ENCODE results near the gene SMARCA5. TPM values are rescaled to one million over a fixed set of nuclear protein-coding genes. Genes with fewer than 3 reads are reported as not detected.

The SMARCA5 gene
- total and polyA plus RNA-seq, 10 of the 15 experiments (the other 5 are each of a cell fraction or from before 2014, with no cell fraction given): 21.7 to 69.6 (median 37.4) TPM

DNA sequence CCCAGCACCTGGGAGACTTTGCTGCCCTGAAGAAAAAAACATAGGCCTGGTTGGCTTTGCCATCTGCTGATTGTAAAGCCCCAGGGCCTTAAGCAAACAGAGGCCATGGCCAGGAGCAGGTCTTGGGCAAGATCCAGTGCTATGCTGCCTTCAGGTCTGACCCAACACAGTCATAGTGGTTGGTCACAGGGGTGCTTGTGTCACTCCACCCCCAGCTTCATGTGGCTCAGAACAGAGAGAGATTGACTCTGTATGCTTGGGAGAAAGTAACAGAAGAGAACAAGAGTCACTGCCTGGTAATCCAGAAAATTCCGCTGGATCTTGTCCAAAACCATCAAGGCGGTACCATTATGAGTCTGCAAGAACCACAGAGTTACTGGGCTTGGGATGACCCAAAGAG, 24.4 kb upstream of the SMARCA5 start:
- RAD21 ChIA-PET (ENCODE audit: unreplicated experiment): no interaction called here
- POLR2A ChIA-PET: interaction anchor here (0.5 kb wide), 1 partner anchor 15 kb away, joined by 5 read pairs; no protein-coding TSS in a partner anchor
- Histone ChIP-seq H3K27ac (ENCODE audit: control insufficient read depth, insufficient read depth) (no peak overlapping the region), H2AFZ (ENCODE audit: control insufficient read depth, low read depth, low read length) (no peak overlapping the region), H3K27me3 (replicated peaks in 1 of 2; ENCODE audit: control insufficient read depth in 2 of 2, insufficient read depth in 2 of 2, low read length in 1 of 2) (no peaks in the 10 kb centered on the region; a peak in 1 of 4 replicates), H3K4me1 (ENCODE audit: control insufficient read depth, insufficient read depth, low read length) (no peaks in the 10 kb centered on the region), H3K9ac (ENCODE audit: control insufficient read depth, insufficient read depth, low read length) (no peak overlapping the region), H3K9me3 (replicated peaks; ENCODE audit: control insufficient read depth, insufficient read depth, low read length) (no peaks in the 10 kb centered on the region; the same call in 2 of the 3 replicates), H3K36me3 (ENCODE audit: control insufficient read depth in 2 of 2, insufficient read depth in 2 of 2, low read length in 1 of 2) (no peaks in the 10 kb centered on the region), H3K4me3 (no peak overlapping the region), H3K4me2 (ENCODE audit: control insufficient read depth, insufficient read depth) (no peak overlapping the region), H3K79me2 (ENCODE audit: control insufficient read depth, insufficient read depth, low read length) (no peaks in the 10 kb centered on the region), H4K20me1 (ENCODE audit: control insufficient read depth, insufficient read depth) (no peaks in the 10 kb centered on the region)
- SMC1A ChIA-PET (ENCODE audit: uncharacterized antibody, unreplicated experiment): interaction anchor here (1.0 to 1.6 kb wide), 3 partner anchors 11 to 88 kb away, joined by 3 to 4 read pairs (median 3); no protein-coding TSS in a partner anchor
- WGBS (ENCODE audit: insufficient coverage, insufficient replicate concordance, low lambda C conversion rate, missing lambda C conversion rate): 63% methylated on average over 2 of the region's 2 CpGs
- DNase-seq (ENCODE audit: low read depth, low spot score): no peak
- no peak for FAIRE-seq
- CTCF ChIA-PET: interaction anchor here (0.8 to 1.6 kb wide), 4 partner anchors 9 to 282 kb away, joined by 3 to 5 read pairs (median 4); no protein-coding TSS in a partner anchor
- TF ChIP-seq ZNF274 (IDR thresholded peaks at IDR 0.05; ENCODE audit: insufficient read depth, insufficient read length): no peak
- TF ChIP-seq POLR2AphosphoS2 (IDR thresholded peaks at IDR 0.05; ENCODE audit: low read depth, low read length): no peak
- TF ChIP-seq, protein P1, sequence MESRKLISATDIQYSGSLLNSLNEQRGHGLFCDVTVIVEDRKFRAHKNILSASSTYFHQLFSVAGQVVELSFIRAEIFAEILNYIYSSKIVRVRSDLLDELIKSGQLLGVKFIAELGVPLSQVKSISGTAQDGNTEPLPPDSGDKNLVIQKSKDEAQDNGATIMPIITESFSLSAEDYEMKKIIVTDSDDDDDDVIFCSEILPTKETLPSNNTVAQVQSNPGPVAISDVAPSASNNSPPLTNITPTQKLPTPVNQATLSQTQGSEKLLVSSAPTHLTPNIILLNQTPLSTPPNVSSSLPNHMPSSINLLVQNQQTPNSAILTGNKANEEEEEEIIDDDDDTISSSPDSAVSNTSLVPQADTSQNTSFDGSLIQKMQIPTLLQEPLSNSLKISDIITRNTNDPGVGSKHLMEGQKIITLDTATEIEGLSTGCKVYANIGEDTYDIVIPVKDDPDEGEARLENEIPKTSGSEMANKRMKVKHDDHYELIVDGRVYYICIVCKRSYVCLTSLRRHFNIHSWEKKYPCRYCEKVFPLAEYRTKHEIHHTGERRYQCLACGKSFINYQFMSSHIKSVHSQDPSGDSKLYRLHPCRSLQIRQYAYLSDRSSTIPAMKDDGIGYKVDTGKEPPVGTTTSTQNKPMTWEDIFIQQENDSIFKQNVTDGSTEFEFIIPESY (IDR thresholded peaks at IDR 0.05): no peak
- TF ChIP-seq, protein P2, sequence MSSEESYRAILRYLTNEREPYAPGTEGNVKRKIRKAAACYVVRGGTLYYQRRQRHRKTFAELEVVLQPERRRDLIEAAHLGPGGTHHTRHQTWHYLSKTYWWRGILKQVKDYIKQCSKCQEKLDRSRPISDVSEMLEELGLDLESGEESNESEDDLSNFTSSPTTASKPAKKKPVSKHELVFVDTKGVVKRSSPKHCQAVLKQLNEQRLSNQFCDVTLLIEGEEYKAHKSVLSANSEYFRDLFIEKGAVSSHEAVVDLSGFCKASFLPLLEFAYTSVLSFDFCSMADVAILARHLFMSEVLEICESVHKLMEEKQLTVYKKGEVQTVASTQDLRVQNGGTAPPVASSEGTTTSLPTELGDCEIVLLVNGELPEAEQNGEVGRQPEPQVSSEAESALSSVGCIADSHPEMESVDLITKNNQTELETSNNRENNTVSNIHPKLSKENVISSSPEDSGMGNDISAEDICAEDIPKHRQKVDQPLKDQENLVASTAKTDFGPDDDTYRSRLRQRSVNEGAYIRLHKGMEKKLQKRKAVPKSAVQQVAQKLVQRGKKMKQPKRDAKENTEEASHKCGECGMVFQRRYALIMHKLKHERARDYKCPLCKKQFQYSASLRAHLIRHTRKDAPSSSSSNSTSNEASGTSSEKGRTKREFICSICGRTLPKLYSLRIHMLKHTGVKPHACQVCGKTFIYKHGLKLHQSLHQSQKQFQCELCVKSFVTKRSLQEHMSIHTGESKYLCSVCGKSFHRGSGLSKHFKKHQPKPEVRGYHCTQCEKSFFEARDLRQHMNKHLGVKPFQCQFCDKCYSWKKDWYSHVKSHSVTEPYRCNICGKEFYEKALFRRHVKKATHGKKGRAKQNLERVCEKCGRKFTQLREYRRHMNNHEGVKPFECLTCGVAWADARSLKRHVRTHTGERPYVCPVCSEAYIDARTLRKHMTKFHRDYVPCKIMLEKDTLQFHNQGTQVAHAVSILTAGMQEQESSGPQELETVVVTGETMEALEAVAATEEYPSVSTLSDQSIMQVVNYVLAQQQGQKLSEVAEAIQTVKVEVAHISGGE (CRISPR knock-in tag; IDR thresholded peaks at IDR 0.05): no peak
- TF ChIP-seq, protein P3, sequence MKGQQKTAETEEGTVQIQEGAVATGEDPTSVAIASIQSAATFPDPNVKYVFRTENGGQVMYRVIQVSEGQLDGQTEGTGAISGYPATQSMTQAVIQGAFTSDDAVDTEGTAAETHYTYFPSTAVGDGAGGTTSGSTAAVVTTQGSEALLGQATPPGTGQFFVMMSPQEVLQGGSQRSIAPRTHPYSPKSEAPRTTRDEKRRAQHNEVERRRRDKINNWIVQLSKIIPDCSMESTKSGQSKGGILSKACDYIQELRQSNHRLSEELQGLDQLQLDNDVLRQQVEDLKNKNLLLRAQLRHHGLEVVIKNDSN (IDR thresholded peaks at IDR 0.05; ENCODE audit: borderline replicate concordance, extremely low read length, insufficient read depth, low read depth, low read length): no peak
- TF ChIP-seq, protein P4, sequence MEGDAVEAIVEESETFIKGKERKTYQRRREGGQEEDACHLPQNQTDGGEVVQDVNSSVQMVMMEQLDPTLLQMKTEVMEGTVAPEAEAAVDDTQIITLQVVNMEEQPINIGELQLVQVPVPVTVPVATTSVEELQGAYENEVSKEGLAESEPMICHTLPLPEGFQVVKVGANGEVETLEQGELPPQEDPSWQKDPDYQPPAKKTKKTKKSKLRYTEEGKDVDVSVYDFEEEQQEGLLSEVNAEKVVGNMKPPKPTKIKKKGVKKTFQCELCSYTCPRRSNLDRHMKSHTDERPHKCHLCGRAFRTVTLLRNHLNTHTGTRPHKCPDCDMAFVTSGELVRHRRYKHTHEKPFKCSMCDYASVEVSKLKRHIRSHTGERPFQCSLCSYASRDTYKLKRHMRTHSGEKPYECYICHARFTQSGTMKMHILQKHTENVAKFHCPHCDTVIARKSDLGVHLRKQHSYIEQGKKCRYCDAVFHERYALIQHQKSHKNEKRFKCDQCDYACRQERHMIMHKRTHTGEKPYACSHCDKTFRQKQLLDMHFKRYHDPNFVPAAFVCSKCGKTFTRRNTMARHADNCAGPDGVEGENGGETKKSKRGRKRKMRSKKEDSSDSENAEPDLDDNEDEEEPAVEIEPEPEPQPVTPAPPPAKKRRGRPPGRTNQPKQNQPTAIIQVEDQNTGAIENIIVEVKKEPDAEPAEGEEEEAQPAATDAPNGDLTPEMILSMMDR (IDR thresholded peaks at IDR 0.05 in 2 of 3, conservative IDR thresholded peaks at IDR 0.05 in 1 of 3; ENCODE audit: control insufficient read depth in 2 of 3, extremely low read depth in 1 of 3, insufficient read depth in 1 of 3, low read depth in 3 of 3, low read length in 3 of 3): no peak
- no peak for TF ChIP-seq DPF2 (IDR thresholded peaks at IDR 0.05)
- TF ChIP-seq, protein P5, sequence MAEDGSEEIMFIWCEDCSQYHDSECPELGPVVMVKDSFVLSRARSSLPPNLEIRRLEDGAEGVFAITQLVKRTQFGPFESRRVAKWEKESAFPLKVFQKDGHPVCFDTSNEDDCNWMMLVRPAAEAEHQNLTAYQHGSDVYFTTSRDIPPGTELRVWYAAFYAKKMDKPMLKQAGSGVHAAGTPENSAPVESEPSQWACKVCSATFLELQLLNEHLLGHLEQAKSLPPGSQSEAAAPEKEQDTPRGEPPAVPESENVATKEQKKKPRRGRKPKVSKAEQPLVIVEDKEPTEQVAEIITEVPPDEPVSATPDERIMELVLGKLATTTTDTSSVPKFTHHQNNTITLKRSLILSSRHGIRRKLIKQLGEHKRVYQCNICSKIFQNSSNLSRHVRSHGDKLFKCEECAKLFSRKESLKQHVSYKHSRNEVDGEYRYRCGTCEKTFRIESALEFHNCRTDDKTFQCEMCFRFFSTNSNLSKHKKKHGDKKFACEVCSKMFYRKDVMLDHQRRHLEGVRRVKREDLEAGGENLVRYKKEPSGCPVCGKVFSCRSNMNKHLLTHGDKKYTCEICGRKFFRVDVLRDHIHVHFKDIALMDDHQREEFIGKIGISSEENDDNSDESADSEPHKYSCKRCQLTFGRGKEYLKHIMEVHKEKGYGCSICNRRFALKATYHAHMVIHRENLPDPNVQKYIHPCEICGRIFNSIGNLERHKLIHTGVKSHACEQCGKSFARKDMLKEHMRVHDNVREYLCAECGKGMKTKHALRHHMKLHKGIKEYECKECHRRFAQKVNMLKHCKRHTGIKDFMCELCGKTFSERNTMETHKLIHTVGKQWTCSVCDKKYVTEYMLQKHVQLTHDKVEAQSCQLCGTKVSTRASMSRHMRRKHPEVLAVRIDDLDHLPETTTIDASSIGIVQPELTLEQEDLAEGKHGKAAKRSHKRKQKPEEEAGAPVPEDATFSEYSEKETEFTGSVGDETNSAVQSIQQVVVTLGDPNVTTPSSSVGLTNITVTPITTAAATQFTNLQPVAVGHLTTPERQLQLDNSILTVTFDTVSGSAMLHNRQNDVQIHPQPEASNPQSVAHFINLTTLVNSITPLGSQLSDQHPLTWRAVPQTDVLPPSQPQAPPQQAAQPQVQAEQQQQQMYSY (CRISPR knock-in tag; IDR thresholded peaks at IDR 0.05): no peak
- no peak for TF ChIP-seq POU2F2 (IDR thresholded peaks at IDR 0.05; ENCODE audit: borderline replicate concordance, low read depth, low read length)
- no peak for TF ChIP-seq IKZF1 (conservative IDR thresholded peaks at IDR 0.05)
- no TSS peak for BruUV-seq (replicated peaks)
- ATAC-seq: no peak
- in situ Hi-C loops (cut with MboI): loop anchor here (5.0 kb wide), 1 partner anchor 282 kb away; no protein-coding TSS in a partner anchor
- intact Hi-C loops (cut with micrococcal nuclease; ENCODE audit: unreplicated experiment): loop anchor here (10.0 kb wide), 1 partner anchor 604 kb away; no protein-coding TSS in a partner anchor
